HepG2 (cell line): ENCODE measurements around the gene HSF4. TPM values are rescaled to one million over a fixed set of nuclear protein-coding genes. Genes with fewer than 3 reads are reported as not detected.

Experiments
- ARNTL ChIP-seq: sonication (generic); formaldehyde crosslinking; IDR thresholded peaks from 2 replicates; pipeline ENCODE4 v1.4.0; 2020; ENCODE audit warnings: mild to moderate bottlenecking, missing genetic modification reagents
- DNMT1 ChIP-seq: sonication (generic); formaldehyde crosslinking; IDR thresholded peaks from 2 replicates; pipeline ENCODE4 v1.5.1; 2020; ENCODE audit warnings: mild to moderate bottlenecking, missing genetic modification reagents
- DR1 ChIP-seq: sonication (generic); formaldehyde crosslinking; IDR thresholded peaks from 2 replicates; pipeline ENCODE4 v1.8.0; 2021; ENCODE audit warnings: mild to moderate bottlenecking, missing genetic modification reagents, inconsistent platforms
- FOXK2 ChIP-seq: fragments of 450-650 bp; IDR thresholded peaks from 2 replicates; pipeline ENCODE4 v1.6.1; 2016
- JUNB ChIP-seq: sonication (generic); formaldehyde crosslinking; IDR thresholded peaks from 2 replicates; pipeline ENCODE4 v1.8.0; 2022; ENCODE audit warnings: missing genetic modification reagents, mild to moderate bottlenecking, borderline replicate concordance
- MIXL1 ChIP-seq: IDR thresholded peaks from 2 replicates; pipeline ENCODE4 v1.6.1; 2016
- MXI1 ChIP-seq: IDR thresholded peaks from 3 replicates; pipeline ENCODE4 v1.6.1; 2012; ENCODE audit warnings: low read depth, low read length, inconsistent platforms, borderline replicate concordance
- NFE2 ChIP-seq: sonication (generic); formaldehyde crosslinking; IDR thresholded peaks from 2 replicates; pipeline ENCODE4 v1.4.0; 2020; ENCODE audit warnings: missing genetic modification reagents
- SOX6 ChIP-seq, 2 experiments: fragments of 450-650 bp in 1 of 2; sonication (generic) in 1 of 2; formaldehyde crosslinking in 1 of 2; IDR thresholded peaks; 2 replicates each; pipeline versions ENCODE4 v1.4.0 to v1.6.1; 2017 to 2020; ENCODE audit warnings: antibody characterized with exemption in 1 of 2, mild to moderate bottlenecking in 1 of 2, missing genetic modification reagents in 1 of 2
- ZBTB7B ChIP-seq: sonication (generic); formaldehyde crosslinking; IDR thresholded peaks from 2 replicates; pipeline ENCODE4 v1.4.0; 2020; ENCODE audit warnings: missing genetic modification reagents
- ZFP36 ChIP-seq: fragments of 150-350 bp; IDR thresholded peaks from 2 replicates; pipeline ENCODE4 v1.6.1; 2018; ENCODE audit warnings: borderline replicate concordance, low read length, low read depth; ENCODE audit not compliant: partially characterized antibody
- ZIK1 ChIP-seq: sonication (generic); formaldehyde crosslinking; IDR thresholded peaks from 2 replicates; pipeline ENCODE4 v1.5.0; 2020; ENCODE audit warnings: mild to moderate bottlenecking, low read depth, missing genetic modification reagents, borderline replicate concordance
- ZNF296 ChIP-seq: sonication (generic); formaldehyde crosslinking; conservative IDR thresholded peaks from 2 replicates; pipeline ENCODE4 v1.5.0; 2020; ENCODE audit warnings: mild to moderate bottlenecking, missing genetic modification reagents
- ZNF747 ChIP-seq: sonication (generic); formaldehyde crosslinking; IDR thresholded peaks from 2 replicates; pipeline ENCODE4 v1.8.1; 2023; ENCODE audit warnings: missing genetic modification reagents, mild to moderate bottlenecking, borderline replicate concordance
- ZNF878 ChIP-seq: sonication (generic); formaldehyde crosslinking; IDR thresholded peaks from 2 replicates; pipeline ENCODE4 v1.8.1; 2023; ENCODE audit warnings: mild to moderate bottlenecking, missing genetic modification reagents, moderate library complexity
- polyA plus RNA-seq, 8 experiments: library from polyadenylated mRNA; depleted of rRNA in 3 of 8; stranded (reverse) in 7 of 8; unstranded in 1 of 8; fragments of >200 nt; fragmentation: Illumina TruSeq in 4 of 8; extraction: Trizol in 4 of 8; gene quantifications; 2 replicates each; pipeline versions ENCODE4 v1.2.1 to v1.2.3, GENCODE V29; 2011 to 2016; ENCODE audit warnings: low read depth in 4 of 8, missing spikeins in 1 of 8, mixed read lengths in 1 of 8; ENCODE audit not compliant: insufficient read depth in 1 of 8
- total RNA-seq, 5 experiments: library from RNA; depleted of rRNA; stranded (reverse); fragments of >200 nt; fragmentation: Illumina TruSeq; extraction: Trizol; gene quantifications; 2 replicates each; pipeline ENCODE4 v1.2.3, GENCODE V29; 2016; ENCODE audit warnings: low read depth in 1 of 5
- TF ChIP-seq, protein P1 (sequence below): IDR thresholded peaks from 2 replicates; pipeline ENCODE4 v1.6.1; 2016; ENCODE audit warnings: low read depth, missing genetic modification reagents, missing compliant biosample characterization
- TF ChIP-seq, protein P2 (sequence below): sonication (generic); formaldehyde crosslinking; IDR thresholded peaks from 2 replicates; pipeline ENCODE4 v1.4.0; 2020; ENCODE audit warnings: missing genetic modification reagents
- TF ChIP-seq, protein P3 (sequence below): sonication (generic); formaldehyde crosslinking; IDR thresholded peaks from 2 replicates; pipeline ENCODE4 v1.5.1; 2020; ENCODE audit warnings: mild to moderate bottlenecking, missing genetic modification reagents, borderline replicate concordance
- TF ChIP-seq, protein P4 (sequence below): sonication (generic); formaldehyde crosslinking; IDR thresholded peaks from 2 replicates; pipeline ENCODE4 v1.8.1; 2023; ENCODE audit warnings: mild to moderate bottlenecking, missing genetic modification reagents, borderline replicate concordance

HSF4 gene
- total and polyA plus RNA-seq, 2 of the 13 experiments (the other 11 are each of a cell fraction or from before 2014, with no cell fraction given), result 3.5 to 16.9 TPM

DNA sequence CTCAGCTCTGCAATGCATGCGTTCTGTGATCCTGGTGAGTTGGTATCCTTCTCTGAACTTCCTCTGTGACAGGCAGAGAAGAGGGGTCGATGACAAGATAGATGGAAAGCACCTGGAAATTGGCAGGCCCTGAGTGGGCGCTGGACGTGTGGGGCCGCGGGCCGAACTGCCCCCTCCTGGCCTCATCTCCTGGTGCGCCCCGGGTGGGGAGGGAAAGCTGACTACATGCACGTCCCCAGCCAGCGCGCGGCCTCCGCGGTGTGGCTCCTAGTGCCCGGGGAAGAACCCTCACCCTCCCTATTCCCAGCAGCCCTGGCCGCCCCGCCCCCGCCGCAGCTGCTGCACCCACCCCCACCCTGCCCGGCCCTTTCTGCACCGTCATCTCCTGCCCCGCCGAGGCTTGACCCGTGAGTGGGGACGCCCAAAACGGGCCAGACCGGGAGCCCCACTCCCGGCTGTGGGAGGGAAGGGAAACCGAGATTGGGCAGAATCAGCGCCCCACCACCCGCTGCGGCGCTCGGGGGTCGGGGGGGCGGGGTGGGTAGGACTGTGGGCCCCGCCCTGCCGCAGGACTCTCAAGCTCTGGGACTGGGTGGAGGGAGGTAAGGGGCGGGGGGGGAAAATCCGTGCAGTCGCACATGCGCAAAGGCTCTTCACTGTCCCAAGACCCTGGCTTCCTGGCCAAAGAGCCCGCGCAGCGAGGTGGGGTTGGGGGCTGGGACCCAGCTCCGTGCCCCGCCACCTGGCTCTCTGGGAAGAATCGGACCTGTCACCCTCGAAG lies 5.8 kb downstream of the HSF4 start, which contains the start of gene NOL3 (continued):
- TF ChIP-seq ZNF878 (CRISPR knock-in tag) (no peak), ZFP36 (no peak), DR1 (no peak), MIXL1 (CRISPR knock-in tag) (peak; percentile 59; the same call in 1 of the 2 replicates), ZBTB7B (0 out of 2 replicates have a peak, but pooled peaks have one; percentile 17), ZNF747 (no peak; the same call in 1 of the 2 replicates), FOXK2 (no peak), JUNB (CRISPR knock-in tag) (no peak), ARNTL (no peak; the same call in none of the 2 replicates), SOX6 (IDR thresholded peaks at IDR 0.05) (no peak), SOX6 (CRISPR knock-in tag; IDR thresholded peaks at IDR 0.05) (peak; percentile 45; the same call in 1 of the 2 replicates), NFE2 (CRISPR knock-in tag) (peak; percentile 52; the same call in 1 of the 2 replicates), ZIK1 (CRISPR knock-in tag) (0 out of 2 replicates have a peak, but pooled peaks have one; percentile 10), DNMT1 (CRISPR knock-in tag) (peak; percentile 36; the same call in 1 of the 2 replicates), MXI1 (peak; percentile 57; the same call in 1 of the 3 replicates), ZNF296 (peak; percentile 54; the same call in 1 of the 2 replicates)
- TF ChIP-seq, protein P1, sequence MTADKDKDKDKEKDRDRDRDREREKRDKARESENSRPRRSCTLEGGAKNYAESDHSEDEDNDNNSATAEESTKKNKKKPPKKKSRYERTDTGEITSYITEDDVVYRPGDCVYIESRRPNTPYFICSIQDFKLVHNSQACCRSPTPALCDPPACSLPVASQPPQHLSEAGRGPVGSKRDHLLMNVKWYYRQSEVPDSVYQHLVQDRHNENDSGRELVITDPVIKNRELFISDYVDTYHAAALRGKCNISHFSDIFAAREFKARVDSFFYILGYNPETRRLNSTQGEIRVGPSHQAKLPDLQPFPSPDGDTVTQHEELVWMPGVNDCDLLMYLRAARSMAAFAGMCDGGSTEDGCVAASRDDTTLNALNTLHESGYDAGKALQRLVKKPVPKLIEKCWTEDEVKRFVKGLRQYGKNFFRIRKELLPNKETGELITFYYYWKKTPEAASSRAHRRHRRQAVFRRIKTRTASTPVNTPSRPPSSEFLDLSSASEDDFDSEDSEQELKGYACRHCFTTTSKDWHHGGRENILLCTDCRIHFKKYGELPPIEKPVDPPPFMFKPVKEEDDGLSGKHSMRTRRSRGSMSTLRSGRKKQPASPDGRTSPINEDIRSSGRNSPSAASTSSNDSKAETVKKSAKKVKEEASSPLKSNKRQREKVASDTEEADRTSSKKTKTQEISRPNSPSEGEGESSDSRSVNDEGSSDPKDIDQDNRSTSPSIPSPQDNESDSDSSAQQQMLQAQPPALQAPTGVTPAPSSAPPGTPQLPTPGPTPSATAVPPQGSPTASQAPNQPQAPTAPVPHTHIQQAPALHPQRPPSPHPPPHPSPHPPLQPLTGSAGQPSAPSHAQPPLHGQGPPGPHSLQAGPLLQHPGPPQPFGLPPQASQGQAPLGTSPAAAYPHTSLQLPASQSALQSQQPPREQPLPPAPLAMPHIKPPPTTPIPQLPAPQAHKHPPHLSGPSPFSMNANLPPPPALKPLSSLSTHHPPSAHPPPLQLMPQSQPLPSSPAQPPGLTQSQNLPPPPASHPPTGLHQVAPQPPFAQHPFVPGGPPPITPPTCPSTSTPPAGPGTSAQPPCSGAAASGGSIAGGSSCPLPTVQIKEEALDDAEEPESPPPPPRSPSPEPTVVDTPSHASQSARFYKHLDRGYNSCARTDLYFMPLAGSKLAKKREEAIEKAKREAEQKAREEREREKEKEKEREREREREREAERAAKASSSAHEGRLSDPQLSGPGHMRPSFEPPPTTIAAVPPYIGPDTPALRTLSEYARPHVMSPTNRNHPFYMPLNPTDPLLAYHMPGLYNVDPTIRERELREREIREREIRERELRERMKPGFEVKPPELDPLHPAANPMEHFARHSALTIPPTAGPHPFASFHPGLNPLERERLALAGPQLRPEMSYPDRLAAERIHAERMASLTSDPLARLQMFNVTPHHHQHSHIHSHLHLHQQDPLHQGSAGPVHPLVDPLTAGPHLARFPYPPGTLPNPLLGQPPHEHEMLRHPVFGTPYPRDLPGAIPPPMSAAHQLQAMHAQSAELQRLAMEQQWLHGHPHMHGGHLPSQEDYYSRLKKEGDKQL (CRISPR knock-in tag), result no peak
- TF ChIP-seq, protein P2, sequence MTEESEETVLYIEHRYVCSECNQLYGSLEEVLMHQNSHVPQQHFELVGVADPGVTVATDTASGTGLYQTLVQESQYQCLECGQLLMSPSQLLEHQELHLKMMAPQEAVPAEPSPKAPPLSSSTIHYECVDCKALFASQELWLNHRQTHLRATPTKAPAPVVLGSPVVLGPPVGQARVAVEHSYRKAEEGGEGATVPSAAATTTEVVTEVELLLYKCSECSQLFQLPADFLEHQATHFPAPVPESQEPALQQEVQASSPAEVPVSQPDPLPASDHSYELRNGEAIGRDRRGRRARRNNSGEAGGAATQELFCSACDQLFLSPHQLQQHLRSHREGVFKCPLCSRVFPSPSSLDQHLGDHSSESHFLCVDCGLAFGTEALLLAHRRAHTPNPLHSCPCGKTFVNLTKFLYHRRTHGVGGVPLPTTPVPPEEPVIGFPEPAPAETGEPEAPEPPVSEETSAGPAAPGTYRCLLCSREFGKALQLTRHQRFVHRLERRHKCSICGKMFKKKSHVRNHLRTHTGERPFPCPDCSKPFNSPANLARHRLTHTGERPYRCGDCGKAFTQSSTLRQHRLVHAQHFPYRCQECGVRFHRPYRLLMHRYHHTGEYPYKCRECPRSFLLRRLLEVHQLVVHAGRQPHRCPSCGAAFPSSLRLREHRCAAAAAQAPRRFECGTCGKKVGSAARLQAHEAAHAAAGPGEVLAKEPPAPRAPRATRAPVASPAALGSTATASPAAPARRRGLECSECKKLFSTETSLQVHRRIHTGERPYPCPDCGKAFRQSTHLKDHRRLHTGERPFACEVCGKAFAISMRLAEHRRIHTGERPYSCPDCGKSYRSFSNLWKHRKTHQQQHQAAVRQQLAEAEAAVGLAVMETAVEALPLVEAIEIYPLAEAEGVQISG (CRISPR knock-in tag), result no peak; the same call in 1 of the 2 replicates
- TF ChIP-seq, protein P3, sequence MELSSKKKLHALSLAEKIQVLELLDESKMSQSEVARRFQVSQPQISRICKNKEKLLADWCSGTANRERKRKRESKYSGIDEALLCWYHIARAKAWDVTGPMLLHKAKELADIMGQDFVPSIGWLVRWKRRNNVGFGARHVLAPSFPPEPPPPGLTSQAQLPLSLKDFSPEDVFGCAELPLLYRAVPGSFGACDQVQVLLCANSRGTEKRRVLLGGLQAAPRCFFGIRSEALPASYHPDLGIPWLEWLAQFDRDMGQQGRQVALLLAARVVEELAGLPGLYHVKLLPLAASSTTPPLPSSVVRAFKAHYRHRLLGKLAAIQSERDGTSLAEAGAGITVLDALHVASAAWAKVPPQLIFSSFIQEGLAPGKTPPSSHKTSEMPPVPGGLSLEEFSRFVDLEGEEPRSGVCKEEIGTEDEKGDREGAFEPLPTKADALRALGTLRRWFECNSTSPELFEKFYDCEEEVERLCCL (CRISPR knock-in tag), result peak; percentile 63; the same call in 1 of the 2 replicates
- TF ChIP-seq, protein P4, sequence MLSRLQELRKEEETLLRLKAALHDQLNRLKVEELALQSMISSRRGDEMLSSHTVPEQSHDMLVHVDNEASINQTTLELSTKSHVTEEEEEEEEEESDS (CRISPR knock-in tag), result no peak
